ENCODE measurements around the gene SNRK.

DNA sequence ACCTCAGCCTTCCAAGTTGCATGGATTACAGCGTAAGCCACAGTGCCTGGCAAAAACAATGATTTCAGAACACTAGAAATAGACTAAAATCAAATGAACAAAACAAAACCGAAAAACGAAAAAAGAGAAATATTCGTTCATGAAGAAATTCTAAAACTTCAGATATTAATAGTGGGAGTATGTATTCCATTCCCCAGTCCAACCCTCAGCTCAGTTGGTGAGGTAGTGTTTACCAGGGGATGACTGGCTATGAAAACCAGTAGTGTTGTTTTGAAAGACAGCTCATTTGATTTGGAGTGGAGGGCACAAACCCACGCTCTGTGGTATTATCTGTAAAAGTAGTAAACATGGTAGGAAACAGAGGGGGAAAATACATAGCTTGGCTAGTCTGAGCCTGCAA lies 6.8 kb upstream of the SNRK start:
- TF ChIP-seq, protein P1, sequence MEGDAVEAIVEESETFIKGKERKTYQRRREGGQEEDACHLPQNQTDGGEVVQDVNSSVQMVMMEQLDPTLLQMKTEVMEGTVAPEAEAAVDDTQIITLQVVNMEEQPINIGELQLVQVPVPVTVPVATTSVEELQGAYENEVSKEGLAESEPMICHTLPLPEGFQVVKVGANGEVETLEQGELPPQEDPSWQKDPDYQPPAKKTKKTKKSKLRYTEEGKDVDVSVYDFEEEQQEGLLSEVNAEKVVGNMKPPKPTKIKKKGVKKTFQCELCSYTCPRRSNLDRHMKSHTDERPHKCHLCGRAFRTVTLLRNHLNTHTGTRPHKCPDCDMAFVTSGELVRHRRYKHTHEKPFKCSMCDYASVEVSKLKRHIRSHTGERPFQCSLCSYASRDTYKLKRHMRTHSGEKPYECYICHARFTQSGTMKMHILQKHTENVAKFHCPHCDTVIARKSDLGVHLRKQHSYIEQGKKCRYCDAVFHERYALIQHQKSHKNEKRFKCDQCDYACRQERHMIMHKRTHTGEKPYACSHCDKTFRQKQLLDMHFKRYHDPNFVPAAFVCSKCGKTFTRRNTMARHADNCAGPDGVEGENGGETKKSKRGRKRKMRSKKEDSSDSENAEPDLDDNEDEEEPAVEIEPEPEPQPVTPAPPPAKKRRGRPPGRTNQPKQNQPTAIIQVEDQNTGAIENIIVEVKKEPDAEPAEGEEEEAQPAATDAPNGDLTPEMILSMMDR (IDR thresholded peaks at IDR 0.05; ENCODE audit: borderline replicate concordance, extremely low read depth, low read length, poor library complexity, severe bottlenecking), result no peak
- TF ChIP-seq EZH2 (IDR thresholded peaks at IDR 0.05; ENCODE audit: borderline replicate concordance, low read depth, low read length, severe bottlenecking), result no peak

Data from DND-41 (cell line).